Liver (tissue), 9 donors: ENCODE data around the gene FGD2. TPM values are rescaled to one million over a fixed set of nuclear protein-coding genes. Genes with fewer than 3 reads are reported as not detected.

Source experiments
- DNase-seq: peaks from one replicate; pipeline ENCODE4 v3.0.0-alpha.2; 2017; ENCODE audit warnings: low spot score
- H3K27ac ChIP-seq, 2 donors: one replicate each; pipeline ENCODE4 v1.7.0; 2013; ENCODE audit warnings: inconsistent platforms in 2 of 2, low read length in 2 of 2, control low read depth in 1 of 2, low read depth in 1 of 2, mild to moderate bottlenecking in 1 of 2
- H3K27me3 ChIP-seq, 4 donors: one replicate each; pipeline versions ENCODE4 v1.6.1 to v1.7.0; 2013; ENCODE audit warnings: low read length in 3 of 4, inconsistent platforms in 1 of 4, mild to moderate bottlenecking in 1 of 4, moderate library complexity in 1 of 4; ENCODE audit not compliant: control insufficient read depth in 4 of 4, insufficient read depth in 4 of 4
- H3K36me3 ChIP-seq, 4 donors: one replicate each; pipeline versions ENCODE4 v1.6.1 to v1.7.0; 2013; ENCODE audit warnings: low read length in 3 of 4, mild to moderate bottlenecking in 3 of 4, low read depth in 1 of 4, moderate library complexity in 1 of 4; ENCODE audit not compliant: control insufficient read depth in 4 of 4, insufficient read depth in 3 of 4
- H3K4me1 ChIP-seq, 4 donors: one replicate each; pipeline versions ENCODE4 v1.6.1 to v1.7.0; 2013; ENCODE audit warnings: low read length in 3 of 4, mild to moderate bottlenecking in 3 of 4, moderate library complexity in 1 of 4; ENCODE audit not compliant: control insufficient read depth in 4 of 4, insufficient read depth in 4 of 4
- H3K4me3 ChIP-seq, 3 donors: one replicate each; pipeline versions ENCODE4 v1.6.1 to v1.7.0; 2013; ENCODE audit warnings: low read length in 3 of 3, control low read depth in 1 of 3, low read depth in 1 of 3, mild to moderate bottlenecking in 1 of 3
- H3K9ac ChIP-seq, 2 donors: one replicate each; pipeline ENCODE4 v1.7.0; 2013; ENCODE audit warnings: low read length in 2 of 2, mild to moderate bottlenecking in 2 of 2, moderate library complexity in 2 of 2, control low read depth in 1 of 2, low read depth in 1 of 2
- H3K9me3 ChIP-seq, 4 donors: one replicate each; pipeline versions ENCODE4 v1.6.1 to v1.7.0; 2013; ENCODE audit warnings: low read length in 3 of 4; ENCODE audit not compliant: control insufficient read depth in 4 of 4
- ATF3 ChIP-seq: IDR thresholded peaks from 2 replicates; pipeline ENCODE4 v1.6.1; 2016; ENCODE audit warnings: antibody characterized with exemption
- CTCF ChIP-seq: fragments of 150-350 bp; IDR thresholded peaks from 2 replicates; pipeline ENCODE4 v1.5.1; 2017; ENCODE audit warnings: improper control_type of control experiment, low read depth, low read length; ENCODE audit not compliant: missing input control
- EGR1 ChIP-seq, 2 donors: IDR thresholded peaks; 2 replicates each; pipeline ENCODE4 v1.6.1; 2016 to 2018; ENCODE audit warnings: antibody characterized with exemption in 2 of 2, low read depth in 2 of 2
- FOXA1 ChIP-seq: IDR thresholded peaks from 2 replicates; pipeline ENCODE4 v1.6.1; 2016; ENCODE audit warnings: antibody characterized with exemption
- FOXA2 ChIP-seq: IDR thresholded peaks from 2 replicates; pipeline ENCODE4 v1.6.1; 2016; ENCODE audit warnings: antibody characterized with exemption
- GABPA ChIP-seq, 2 donors: IDR thresholded peaks in 1 of 2; conservative IDR thresholded peaks in 1 of 2; 2 replicates each; pipeline ENCODE4 v1.6.1; 2016; ENCODE audit warnings: antibody characterized with exemption in 2 of 2, mild to moderate bottlenecking in 1 of 2, moderate library complexity in 1 of 2
- HNF4A ChIP-seq, 2 donors: conservative IDR thresholded peaks; 2 replicates each; pipeline ENCODE4 v1.6.1; 2016; ENCODE audit warnings: antibody characterized with exemption in 2 of 2, mild to moderate bottlenecking in 2 of 2
- JUND ChIP-seq, 2 donors: IDR thresholded peaks; 2 replicates each; pipeline ENCODE4 v1.6.1; 2016; ENCODE audit warnings: antibody characterized with exemption in 2 of 2
- MAX ChIP-seq: IDR thresholded peaks from 2 replicates; pipeline ENCODE4 v1.6.1; 2016; ENCODE audit warnings: antibody characterized with exemption
- NR2F2 ChIP-seq: IDR thresholded peaks from 2 replicates; pipeline ENCODE4 v1.6.1; 2016; ENCODE audit warnings: antibody characterized with exemption
- RAD21 ChIP-seq, 2 donors: IDR thresholded peaks; 2 replicates each; pipeline ENCODE4 v1.6.1; 2016; ENCODE audit warnings: antibody characterized with exemption in 2 of 2, mild to moderate bottlenecking in 2 of 2
- REST ChIP-seq: IDR thresholded peaks from 2 replicates; pipeline ENCODE4 v1.6.1; 2016; ENCODE audit warnings: antibody characterized with exemption, mild to moderate bottlenecking
- RXRA ChIP-seq, 2 donors: IDR thresholded peaks; 2 replicates each; pipeline ENCODE4 v1.6.1; 2017 to 2018; ENCODE audit warnings: antibody characterized with exemption in 2 of 2, mild to moderate bottlenecking in 1 of 2
- TAF1 ChIP-seq: conservative IDR thresholded peaks from 2 replicates; pipeline ENCODE4 v1.6.1; 2016; ENCODE audit warnings: antibody characterized with exemption, mild to moderate bottlenecking
- ZBTB33 ChIP-seq: IDR thresholded peaks from 2 replicates; pipeline ENCODE4 v1.6.1; 2016; ENCODE audit warnings: antibody characterized with exemption
- WGBS: extraction: QIAGEN DNeasy Blood & Tissue Kit; methylation state at CpG from one replicate; pipeline ENCODE4 v1.1.7; 2013; 5-methylcytosine and 5-hydroxymethylcytosine counted together
- polyA plus RNA-seq, 2 donors: library from polyadenylated mRNA; stranded (reverse) in 1 of 2; unstranded in 1 of 2; fragments of 200-250 nt in 1 of 2; fragments of >200 nt in 1 of 2; fragmentation: Nextera tagmentation in 1 of 2; extraction: Ambion mirVana in 1 of 2; gene quantifications; one replicate each; pipeline versions ENCODE4 v1.2.1 to v1.2.3, GENCODE V29; 2013 to 2015
- total RNA-seq, 2 donors: library from RNA; depleted of rRNA; stranded (reverse); fragments of >200 nt; gene quantifications; one replicate each; pipeline ENCODE4 v1.2.3, GENCODE V29; 2014
- donor health status: healthy.
- donor health status: healthy.
- donor health status: healthy.
- donor health status: healthy.
- donor health status: healthy.

The FGD2 gene
- total and polyA plus RNA-seq, 4 donors, result 4.6 to 24.4 (median 9.1) TPM

GRCh38 chr6:37004044-37004980 is 1.1 kb upstream of the FGD2 start:
- 94% methylated on average over 11 of the region's 11 CpGs for WGBS

More at GRCh38 chr6:37004044-37004980, 1.1 kb upstream of the FGD2 start:
- Histone ChIP-seq H3K36me3 (no peaks in the 10 kb centered on the region), H3K27me3 (no peaks in the 10 kb centered on the region), H3K4me3 (no peak overlapping the region), H3K4me1 (no peaks in the 10 kb centered on the region), H3K9ac (no peak overlapping the region), H3K9me3 (no peaks in the 10 kb centered on the region), H3K27ac (no peak overlapping the region)
- no peak for DNase-seq
- TF ChIP-seq ATF3 (no peak), TAF1 (no peak), RXRA (IDR thresholded peaks at IDR 0.05) (no peak), NR2F2 (no peak), RAD21 (IDR thresholded peaks at IDR 0.05) (no peak), HNF4A (conservative IDR thresholded peaks at IDR 0.05) (no peak), GABPA (IDR thresholded peaks at IDR 0.05 in 1 of 2, conservative IDR thresholded peaks at IDR 0.05 in 1 of 2) (no peak), EGR1 (IDR thresholded peaks at IDR 0.05; ENCODE audit: low read depth in 2 of 2) (no peak), FOXA1 (no peak), ZBTB33 (no peak), FOXA2 (no peak), REST (no peak), CTCF (no peak), JUND (IDR thresholded peaks at IDR 0.05) (no peak), MAX (no peak)
